Kidney (tissue), 14 donors: ENCODE data around the gene SLC22A6. TPM values are rescaled to one million over a fixed set of nuclear protein-coding genes. Genes with fewer than 3 reads are reported as not detected.

Experiments
- DNase-seq, 5 donors: peaks; one replicate each; pipeline ENCODE4 v3.0.0-alpha.2; 2013 to 2020
- FAIRE-seq: peaks from 2 replicates; lab custom pipeline; 2012; peaks lifted over from hg19 to GRCh38; lab: Jason Lieb, UNC
- H3K27ac ChIP-seq, 2 donors: one replicate each; pipeline ENCODE4 v1.7.0; 2013; ENCODE audit warnings: low read depth in 2 of 2, low read length in 2 of 2, inconsistent platforms in 1 of 2
- H3K27me3 ChIP-seq: one replicate; pipeline ENCODE4 v1.7.1; 2013; ENCODE audit warnings: low read length, inconsistent platforms; ENCODE audit not compliant: control insufficient read depth, insufficient read depth
- H3K36me3 ChIP-seq, 3 donors: one replicate each; pipeline versions ENCODE4 v1.7.0 to v1.7.1; 2013; ENCODE audit warnings: low read length in 3 of 3, control low read depth in 1 of 3, inconsistent platforms in 1 of 3; ENCODE audit not compliant: insufficient read depth in 3 of 3, control insufficient read depth in 2 of 3
- H3K4me1 ChIP-seq, 3 donors: one replicate each; pipeline versions ENCODE4 v1.7.0 to v1.7.1; 2013; ENCODE audit warnings: low read length in 3 of 3, inconsistent platforms in 1 of 3, low read depth in 1 of 3; ENCODE audit not compliant: control insufficient read depth in 2 of 3, insufficient read depth in 2 of 3
- H3K4me3 ChIP-seq, 3 donors: one replicate each; pipeline versions ENCODE4 v1.7.0 to v1.8.1; 2013; ENCODE audit warnings: low read length in 3 of 3, control low read depth in 1 of 3, inconsistent platforms in 1 of 3
- H3K9ac ChIP-seq, 3 donors: one replicate each; pipeline versions ENCODE4 v1.7.0 to v1.7.1; 2013; ENCODE audit warnings: low read length in 3 of 3, control low read depth in 1 of 3, inconsistent platforms in 1 of 3
- H3K9me3 ChIP-seq, 3 donors: one replicate each; pipeline versions ENCODE4 v1.7.0 to v1.7.1; 2013; ENCODE audit warnings: low read length in 3 of 3, control low read depth in 1 of 3, inconsistent platforms in 1 of 3; ENCODE audit not compliant: control insufficient read depth in 2 of 3, insufficient read depth in 1 of 3
- CTCF ChIP-seq: IDR thresholded peaks from 3 replicates; pipeline ENCODE4 v1.5.1; 2012; ENCODE audit warnings: mild to moderate bottlenecking, moderate library complexity, borderline replicate concordance; ENCODE audit not compliant: insufficient read depth; ENCODE audit errors: extremely low read depth
- intact Hi-C: fragments of 100-400 bp; cut with DNase I; formaldehyde crosslinking; loops from one replicate; pipeline ENCODE4 v1.11.1; 2022
- polyA plus RNA-seq: library from polyadenylated mRNA; stranded (reverse); fragments of 350-450 nt; fragmentation: Illumina TruSeq; extraction: RNeasy Lipid Tissue Mini Kit (QIAGEN cat#74804); gene quantifications from one replicate; pipeline ENCODE4 v1.2.3, GENCODE V29; 2014; ENCODE audit warnings: low read depth, low replicate concordance; ENCODE audit not compliant: insufficient read depth
- total RNA-seq: library from RNA; stranded (reverse); fragmentation: NEBNext Ultra II Directional; extraction: Animal tissue kit (Norgen Biotek cat#: 25700); gene quantifications from one replicate; pipeline ENCODE4 v1.2.1, GENCODE V29; 2021
- donor health status: control.
- donor health status: control.
- donor health status: control.
- donor health status: control.
- donor health status: control.
- donor health status: DM: yes; HTN: yes; CAD: no.
- donor health status: Normal renal cell carcinoma (clear cell type).

Gene SLC22A6
- total and polyA plus RNA-seq, 2 donors from 2014 or later: 2.4 to 362 TPM

- H3K27ac ChIP-seq: peak overlapping the region in 1 of 2 donors; percentile 32
- FAIRE-seq (no peak), DNase-seq (no peak)
- peaks cover 0 to 23% (median 11%) of the 10 kb centered on the region in 3 donors for H3K4me1 ChIP-seq
- intact Hi-C loops: no loop called here
- no peak for TF ChIP-seq CTCF
- peaks cover 0 to 6% (median 0%) of the 10 kb centered on the region in 3 donors for H3K36me3 ChIP-seq
- no peaks in the 10 kb centered on the region for H3K9me3 ChIP-seq
- no peak overlapping the region for H3K9ac ChIP-seq
- H3K4me3 ChIP-seq: no peak overlapping the region
- H3K27me3 ChIP-seq: no peaks in the 10 kb centered on the region
These were observed 14.4 kb upstream of the SLC22A6 start for GRCh38 chr11:62999156-62999555.

GRCh38 chr11:62996271-62996670, 11.5 kb upstream of the SLC22A6 start:
- no peak for FAIRE-seq
- Histone ChIP-seq H3K36me3 (peaks cover 0 to 12% (median 0%) of the 10 kb centered on the region in 3 donors), H3K4me3 (no peak overlapping the region), H3K9me3 (no peaks in the 10 kb centered on the region), H3K27ac (no peak overlapping the region), H3K4me1 (peaks cover 0 to 11% (median 7%) of the 10 kb centered on the region in 3 donors), H3K27me3 (no peaks in the 10 kb centered on the region), H3K9ac (no peak overlapping the region)
- intact Hi-C loops: no loop called here
- no peak for TF ChIP-seq CTCF
- DNase-seq: no peak

GRCh38 chr11:62994775-62995174, 10.0 kb upstream of the SLC22A6 start:
- FAIRE-seq (no peak), DNase-seq (no peak)
- H3K27ac ChIP-seq: no peak overlapping the region
- H3K4me3 ChIP-seq: no peak overlapping the region
- no peaks in the 10 kb centered on the region for H3K9me3 ChIP-seq
- intact Hi-C loops: no loop called here
- H3K36me3 ChIP-seq: peaks cover 0 to 12% (median 0%) of the 10 kb centered on the region in 3 donors
- no peaks in the 10 kb centered on the region for H3K27me3 ChIP-seq
- no peak overlapping the region for H3K9ac ChIP-seq
- no peak for TF ChIP-seq CTCF
- H3K4me1 ChIP-seq: peaks cover 0 to 9% (median 7%) of the 10 kb centered on the region in 3 donors

- DNase-seq: no peak
These were observed 3.5 kb upstream of the SLC22A6 start for GRCh38 chr11:62988276-62988675.

More at GRCh38 chr11:62988276-62988675, 3.5 kb upstream of the SLC22A6 start:
- H3K4me1 ChIP-seq: no peaks in the 10 kb centered on the region
- no peak overlapping the region for H3K9ac ChIP-seq
- H3K27ac ChIP-seq: no peak overlapping the region
- no peak overlapping the region for H3K4me3 ChIP-seq
- H3K9me3 ChIP-seq: no peaks in the 10 kb centered on the region
- H3K36me3 ChIP-seq: no peaks in the 10 kb centered on the region
- FAIRE-seq: no peak
- no peaks in the 10 kb centered on the region for H3K27me3 ChIP-seq
- no peak for TF ChIP-seq CTCF
- intact Hi-C loops: no loop called here
